ENCODE measurements around the gene PUS1.
"Not testable (repeated sequence)": the region's sequence is repeated elsewhere in the genome, so short reads cannot be mapped to it uniquely, and the experiment has no call there.

PUS1 gene

DNA sequence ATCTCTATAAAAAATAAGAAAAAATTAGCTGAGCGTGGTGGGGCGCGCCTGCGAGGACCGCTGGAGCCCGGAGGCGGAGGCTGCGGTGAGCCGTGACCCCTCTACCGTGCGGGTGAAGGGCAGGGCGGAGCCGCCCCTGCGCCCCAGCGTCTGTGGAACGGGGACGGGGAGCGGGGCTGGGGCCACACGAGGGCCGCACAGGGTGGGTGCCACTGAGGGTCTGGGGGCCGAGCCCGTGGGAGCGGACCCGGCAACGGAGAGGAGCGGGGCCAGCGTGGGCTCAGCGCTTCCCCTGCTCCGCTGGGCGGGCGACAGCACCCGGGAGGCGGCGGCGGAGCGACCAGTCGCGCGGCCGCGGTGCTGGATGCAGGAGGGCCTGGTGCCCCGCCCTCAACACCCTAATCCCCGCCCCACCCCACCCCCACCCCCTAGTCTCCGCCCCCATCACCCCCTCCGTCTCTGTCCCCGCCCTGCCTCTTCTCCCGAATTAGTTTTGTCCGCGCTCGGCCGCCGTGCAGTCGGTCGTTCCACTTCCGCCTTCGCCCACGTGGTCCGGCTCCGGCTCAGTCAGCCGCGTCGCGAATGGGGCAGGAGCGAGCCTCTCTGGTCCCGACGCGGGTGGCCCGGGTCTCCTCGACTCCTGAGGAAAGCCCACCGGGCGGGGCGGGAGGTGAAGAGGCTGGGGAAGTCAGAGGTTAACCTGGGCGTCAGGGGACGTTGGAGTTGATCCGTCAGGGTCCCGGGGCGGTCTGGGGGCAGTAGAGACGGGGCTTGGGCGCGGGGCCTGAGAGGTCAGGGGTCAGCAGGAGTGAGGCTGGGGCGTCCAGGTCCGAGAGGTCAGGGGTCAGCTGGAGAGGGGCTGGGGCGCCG, at the start of gene PUS1:
PUS1 (plus strand) TSS at position 566 of the 870 bp plus-strand sequence. CDS start 447 bp downstream, outside the sequence.
- peaks cover 40% of the 10 kb centered on the region for H3K36me3 ChIP-seq (replicated peaks)
- peak; percentile 89 to 96 for DNase-seq (ENCODE audit: low spot score in 2 of 2)
- H3K27me3 ChIP-seq (ENCODE audit: low read depth) = no peaks in the 10 kb centered on the region
- no peaks in the 10 kb centered on the region for H3K9me3 ChIP-seq
- peaks cover 5% of the 10 kb centered on the region for H3K4me1 ChIP-seq
- H3K4me3 ChIP-seq = peak within 1 kb of the TSS; percentile 98
- in situ Hi-C loops (cut with MboI; ENCODE audit: low sequenced_read_pairs) = no loop called here

- Histone ChIP-seq H3K9me3 (0 out of 2 replicates have a peak, but pooled peaks cover 5% of the 10 kb centered on the region), H3K4me1 (peaks cover 24% of the 10 kb centered on the region), H3K36me3 (replicated peaks) (no peaks in the 10 kb centered on the region), H3K4me3 (no peak overlapping the region), H3K27me3 (ENCODE audit: low read depth) (no peaks in the 10 kb centered on the region)
- in situ Hi-C loops (cut with MboI; ENCODE audit: low sequenced_read_pairs) = no loop called here
- peak in 1 of 2 experiments; percentile 37 for DNase-seq (ENCODE audit: low spot score in 2 of 2)
These were observed 46.1 kb upstream of the PUS1 start for GRCh38 chr12:131882804-131883520.

- peaks cover 19% of the 10 kb centered on the region for H3K4me1 ChIP-seq
- H3K36me3 ChIP-seq (replicated peaks) = no peaks in the 10 kb centered on the region
- H3K27me3 ChIP-seq (ENCODE audit: low read depth) = no peaks in the 10 kb centered on the region
- DNase-seq (ENCODE audit: low spot score in 2 of 2) = no peak
- in situ Hi-C loops (cut with MboI; ENCODE audit: low sequenced_read_pairs) = no loop called here
- H3K4me3 ChIP-seq = no peak overlapping the region
- H3K9me3 ChIP-seq = 0 out of 2 replicates have a peak, but pooled peaks cover 5% of the 10 kb centered on the region
These were observed 45.6 kb upstream of the PUS1 start for GRCh38 chr12:131883521-131883900.

- H3K9me3 ChIP-seq; DNase-seq (ENCODE audit: low spot score in 2 of 2); H3K4me3 ChIP-seq; H3K36me3 ChIP-seq (replicated peaks); H3K27me3 ChIP-seq (ENCODE audit: low read depth); in situ Hi-C loops (cut with MboI; ENCODE audit: low sequenced_read_pairs): not testable (repeated sequence)
- peaks cover 11% of the 10 kb centered on the region for H3K4me1 ChIP-seq
These were observed 44.0 kb upstream of the PUS1 start for GRCh38 chr12:131885076-131885475.

DNA sequence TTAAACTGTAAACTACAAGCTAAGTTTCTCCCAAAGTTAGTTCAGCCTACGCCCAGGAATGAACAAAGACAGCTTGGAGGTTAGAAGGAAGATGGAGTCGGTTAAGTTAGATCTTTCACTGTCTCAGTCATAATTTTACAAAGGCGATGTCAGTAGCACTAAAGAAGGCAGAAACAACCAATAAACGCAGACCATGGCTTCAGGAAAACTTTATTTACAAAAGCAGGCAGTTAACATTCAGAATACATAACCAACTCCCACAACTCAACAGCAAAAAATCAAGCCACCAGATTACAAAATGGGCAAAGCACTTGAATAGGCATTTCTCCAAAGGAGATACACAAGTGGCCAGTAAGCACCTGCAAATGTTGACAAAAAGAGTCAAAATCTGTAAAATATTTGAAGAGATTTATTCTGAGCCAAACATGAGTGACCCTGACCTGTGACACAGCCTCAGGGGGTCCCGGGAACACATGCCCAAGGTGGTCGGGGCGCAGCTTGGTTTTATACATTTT, 43.5 kb upstream of the PUS1 start:
- Histone ChIP-seq H3K9me3 (0 out of 2 replicates have a peak, but pooled peaks cover 5% of the 10 kb centered on the region), H3K4me3 (no peak overlapping the region), H3K27me3 (ENCODE audit: low read depth) (no peaks in the 10 kb centered on the region), H3K36me3 (replicated peaks) (no peaks in the 10 kb centered on the region), H3K4me1 (peaks cover 11% of the 10 kb centered on the region)
- in situ Hi-C loops (cut with MboI; ENCODE audit: low sequenced_read_pairs) = no loop called here
- DNase-seq (ENCODE audit: low spot score in 2 of 2) = no peak

DNA sequence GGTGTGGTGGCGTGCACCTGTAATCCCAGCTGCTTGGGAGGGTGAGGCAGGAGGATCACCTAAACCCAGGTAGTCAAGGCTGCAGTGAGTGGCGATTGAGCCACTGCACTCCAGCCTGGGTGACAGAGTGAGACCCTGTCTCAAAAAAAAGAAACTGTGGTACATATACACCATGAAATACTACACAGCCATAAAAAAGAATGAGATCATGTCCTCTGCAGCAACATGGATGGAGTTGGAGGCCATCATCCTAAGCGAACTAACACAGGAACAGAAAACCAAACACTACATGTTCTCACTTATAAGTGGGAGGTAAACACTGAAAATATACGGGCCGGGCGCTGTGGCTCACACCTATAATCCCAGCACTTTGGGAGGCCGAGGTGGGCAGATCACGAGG, 37.4 kb upstream of the PUS1 start:
- in situ Hi-C loops (cut with MboI; ENCODE audit: low sequenced_read_pairs) = not testable (repeated sequence)

GRCh38 chr12:131892711-131893604, 36.1 kb upstream of the PUS1 start:
- DNase-seq (ENCODE audit: low spot score in 2 of 2) = no peak
- Histone ChIP-seq H3K4me1 (peaks cover 9% of the 10 kb centered on the region; the same call in 1 of the 2 replicates), H3K9me3 (no peaks in the 10 kb centered on the region), H3K36me3 (replicated peaks) (no peaks in the 10 kb centered on the region; the same call in 1 of the 2 replicates), H3K27me3 (ENCODE audit: low read depth) (no peaks in the 10 kb centered on the region), H3K4me3 (no peak overlapping the region)
- in situ Hi-C loops (cut with MboI; ENCODE audit: low sequenced_read_pairs) = no loop called here

More for the DNA sequence above, 37.4 kb upstream of the PUS1 start:
- H3K4me1 ChIP-seq; H3K36me3 ChIP-seq (replicated peaks); H3K27me3 ChIP-seq (ENCODE audit: low read depth); H3K9me3 ChIP-seq; H3K4me3 ChIP-seq; DNase-seq (ENCODE audit: low spot score in 2 of 2): not testable (repeated sequence)

DNA sequence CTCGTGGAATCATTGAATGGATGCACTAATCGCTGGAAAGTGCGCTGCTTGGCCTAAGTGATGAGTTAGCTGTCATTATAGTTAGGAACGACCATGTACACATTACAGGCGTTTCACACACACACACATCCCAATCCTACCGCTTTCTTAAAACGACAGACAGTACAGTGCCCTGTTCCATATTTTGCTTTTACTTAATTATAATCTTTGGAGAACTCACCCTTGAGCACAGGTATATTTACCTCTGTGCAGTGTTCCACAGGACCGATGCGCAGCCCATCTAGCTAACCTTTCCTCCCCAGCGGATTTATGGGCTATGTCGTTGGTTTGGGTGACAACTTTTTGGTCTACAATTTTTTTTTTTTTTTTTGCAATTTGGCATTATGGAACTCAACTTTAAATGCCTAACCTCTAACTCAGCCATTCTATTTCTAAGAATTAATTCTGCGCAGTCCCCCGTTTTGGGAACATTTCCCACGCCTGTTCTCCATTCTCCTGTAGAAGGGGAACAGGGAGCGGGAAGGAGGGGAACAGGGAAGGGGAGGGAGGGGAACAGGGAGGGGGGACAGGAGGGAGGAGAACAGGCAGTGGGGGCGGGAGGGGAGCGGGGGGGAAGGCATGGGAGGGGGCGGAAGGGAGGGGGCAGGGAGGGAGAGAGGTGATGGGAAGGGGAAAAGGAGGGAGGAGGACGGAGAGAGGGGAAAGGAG, 35.3 kb upstream of the PUS1 start:
- H3K4me1 ChIP-seq = peaks cover 9% of the 10 kb centered on the region; the same call in 1 of the 2 replicates
- no peaks in the 10 kb centered on the region for H3K27me3 ChIP-seq (ENCODE audit: low read depth)
- in situ Hi-C loops (cut with MboI; ENCODE audit: low sequenced_read_pairs) = no loop called here
- DNase-seq (ENCODE audit: low spot score in 2 of 2) = no peak
- no peaks in the 10 kb centered on the region; the same call in 1 of the 2 replicates for H3K36me3 ChIP-seq (replicated peaks)
- H3K4me3 ChIP-seq = no peak overlapping the region
- no peaks in the 10 kb centered on the region for H3K9me3 ChIP-seq

DNA sequence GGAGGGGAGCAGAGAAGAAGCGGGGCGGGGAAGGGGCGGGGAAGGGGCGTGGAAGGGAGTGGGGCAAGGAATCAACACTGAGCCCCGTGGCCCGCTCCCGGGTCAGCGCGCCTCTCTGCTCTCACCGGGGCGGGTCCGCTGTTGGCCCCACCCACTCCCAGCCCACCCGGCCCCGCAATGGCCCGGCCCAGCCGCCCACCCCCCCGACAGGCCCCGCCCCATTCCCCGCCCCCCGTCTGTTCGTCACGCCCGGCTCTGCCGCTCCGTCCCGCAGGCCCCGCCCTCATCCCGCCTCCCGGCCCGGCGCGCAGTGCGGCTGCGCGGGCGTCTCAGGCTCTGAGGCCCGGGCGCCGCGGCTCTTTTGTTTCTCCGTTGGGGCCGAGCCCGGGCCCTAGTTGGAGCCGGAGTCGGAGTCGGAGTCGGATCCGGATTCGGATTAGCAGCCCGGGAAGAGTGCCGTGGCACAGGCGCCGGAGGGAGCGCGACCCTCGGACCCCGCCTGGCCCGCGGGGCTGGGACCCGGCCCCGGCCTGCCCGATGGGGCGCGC, 34.7 kb upstream of the PUS1 start, which contains the start of gene ULK1:
ULK1 (plus strand) TSS at position 310 of the 548 bp plus-strand sequence. CDS start 380 bp downstream, outside the sequence.
- Histone ChIP-seq H3K9me3 (no peaks in the 10 kb centered on the region), H3K36me3 (replicated peaks) (no peaks in the 10 kb centered on the region; the same call in 1 of the 2 replicates), H3K4me3 (peak within 1 kb of the TSS; percentile 45), H3K27me3 (ENCODE audit: low read depth) (no peaks in the 10 kb centered on the region), H3K4me1 (peaks cover 9% of the 10 kb centered on the region; the same call in 1 of the 2 replicates)
- in situ Hi-C loops (cut with MboI; ENCODE audit: low sequenced_read_pairs) = no loop called here
- DNase-seq (ENCODE audit: low spot score in 2 of 2) = peak; percentile 93 to 98

DNA sequence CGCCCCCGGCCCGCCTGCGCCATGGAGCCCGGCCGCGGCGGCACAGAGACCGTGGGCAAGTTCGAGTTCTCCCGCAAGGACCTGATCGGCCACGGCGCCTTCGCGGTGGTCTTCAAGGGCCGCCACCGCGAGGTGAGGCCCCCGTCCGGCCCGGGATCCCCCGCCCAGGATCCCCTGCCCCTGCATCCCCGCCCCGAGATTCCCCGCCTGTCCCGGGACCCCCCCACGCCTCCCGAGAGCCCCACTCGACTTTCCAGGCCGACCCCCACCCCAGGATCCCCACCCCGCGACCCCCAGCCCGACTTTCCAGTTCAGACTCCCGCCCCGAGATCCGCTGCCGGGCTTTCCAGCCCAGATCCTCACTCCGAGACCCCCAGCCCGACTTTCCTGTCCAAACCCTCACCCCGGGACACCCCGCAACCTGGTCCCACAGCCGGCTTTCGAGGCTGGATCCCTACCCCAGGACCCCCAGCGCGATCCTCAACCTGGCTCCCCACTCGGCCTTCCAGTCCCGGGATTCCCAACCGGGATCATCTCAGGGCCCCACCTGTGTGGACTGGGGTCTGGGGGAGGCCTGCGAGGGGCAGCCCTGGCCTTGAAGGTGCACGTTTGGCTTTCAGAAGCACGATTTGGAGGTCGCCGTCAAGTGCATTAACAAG, 34.0 kb upstream of the PUS1 start:
- Histone ChIP-seq H3K27me3 (ENCODE audit: low read depth) (no peaks in the 10 kb centered on the region), H3K9me3 (no peaks in the 10 kb centered on the region), H3K4me1 (peaks cover 9% of the 10 kb centered on the region; the same call in 1 of the 2 replicates), H3K4me3 (peak overlapping the region; percentile 45), H3K36me3 (replicated peaks) (no peaks in the 10 kb centered on the region; the same call in 1 of the 2 replicates)
- DNase-seq (ENCODE audit: low spot score in 2 of 2) = no peak
- in situ Hi-C loops (cut with MboI; ENCODE audit: low sequenced_read_pairs) = no loop called here

DNA sequence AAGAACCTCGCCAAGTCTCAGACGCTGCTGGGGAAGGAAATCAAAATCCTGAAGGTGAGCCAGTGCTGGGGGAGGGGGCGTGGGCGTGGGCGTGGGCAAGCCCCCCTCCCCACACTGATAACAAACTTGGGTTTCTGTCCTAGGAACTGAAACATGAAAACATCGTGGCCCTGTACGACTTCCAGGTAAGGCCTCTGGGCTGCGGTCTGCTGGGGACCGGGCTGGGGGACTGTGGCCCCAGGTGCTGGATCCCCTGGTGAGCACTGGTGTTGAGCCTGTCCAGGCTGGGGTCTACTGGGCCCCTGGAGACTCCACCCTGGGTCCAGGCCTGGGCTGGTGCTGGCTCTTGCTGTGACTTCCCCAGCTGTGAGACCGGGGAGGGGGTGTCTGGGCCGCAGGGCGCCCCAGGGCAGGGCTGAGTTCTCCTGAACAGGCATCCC, 33.4 kb upstream of the PUS1 start:
- no peaks in the 10 kb centered on the region; the same call in 1 of the 2 replicates for H3K36me3 ChIP-seq (replicated peaks)
- no peaks in the 10 kb centered on the region for H3K9me3 ChIP-seq
- peak overlapping the region; percentile 45 for H3K4me3 ChIP-seq
- H3K4me1 ChIP-seq = peaks cover 9% of the 10 kb centered on the region; the same call in 1 of the 2 replicates
- in situ Hi-C loops (cut with MboI; ENCODE audit: low sequenced_read_pairs) = no loop called here
- no peak for DNase-seq (ENCODE audit: low spot score in 2 of 2)
- H3K27me3 ChIP-seq (ENCODE audit: low read depth) = no peaks in the 10 kb centered on the region

Measured in HAP-1 (cell line).